ENCODE data around the gene PAX8.

The PAX8 gene

GRCh38 chr2:113197347-113198047 lies 81.2 kb downstream of the PAX8 start:
- H3K4me3 ChIP-seq = no peak overlapping the region
- TF ChIP-seq EZH2 (IDR thresholded peaks at IDR 0.05) (no peak), FOXP2 (optimal IDR thresholded peaks at IDR 0.05; ENCODE audit: control extremely low read depth, extremely low read length, insufficient read depth) (no peak), POLR2AphosphoS5 (IDR thresholded peaks at IDR 0.05; ENCODE audit: borderline replicate concordance, low read depth, low read length) (no peak)
- H3K27ac ChIP-seq = no peak overlapping the region
- H3K36me3 ChIP-seq (ENCODE audit: insufficient read depth, low read length) = no peaks in the 10 kb centered on the region
- H3K9me3 ChIP-seq (ENCODE audit: low read depth, low read length) = no peaks in the 10 kb centered on the region
- H3K9ac ChIP-seq (ENCODE audit: insufficient read length) = no peak overlapping the region
- no peak for DNase-seq (ENCODE audit: low read depth, low spot score)

GRCh38 chr2:113196839-113197238 lies 81.9 kb downstream of the PAX8 start:
- H3K9ac ChIP-seq (ENCODE audit: insufficient read length) = no peak overlapping the region
- no peak overlapping the region for H3K4me3 ChIP-seq
- no peaks in the 10 kb centered on the region for H3K9me3 ChIP-seq (ENCODE audit: low read depth, low read length)
- TF ChIP-seq EZH2 (IDR thresholded peaks at IDR 0.05) (no peak), FOXP2 (optimal IDR thresholded peaks at IDR 0.05; ENCODE audit: control extremely low read depth, extremely low read length, insufficient read depth) (no peak), POLR2AphosphoS5 (IDR thresholded peaks at IDR 0.05; ENCODE audit: borderline replicate concordance, low read depth, low read length) (no peak)
- no peak overlapping the region for H3K27ac ChIP-seq
- DNase-seq (ENCODE audit: low read depth, low spot score) = no peak
- no peaks in the 10 kb centered on the region for H3K36me3 ChIP-seq (ENCODE audit: insufficient read depth, low read length)

- TF ChIP-seq EZH2 (IDR thresholded peaks at IDR 0.05) (no peak), FOXP2 (optimal IDR thresholded peaks at IDR 0.05; ENCODE audit: control extremely low read depth, extremely low read length, insufficient read depth) (no peak), POLR2AphosphoS5 (IDR thresholded peaks at IDR 0.05; ENCODE audit: borderline replicate concordance, low read depth, low read length) (no peak)
- Histone ChIP-seq H3K27ac (no peak overlapping the region), H3K9ac (ENCODE audit: insufficient read length) (no peak overlapping the region), H3K4me3 (no peak overlapping the region), H3K9me3 (ENCODE audit: low read depth, low read length) (no peaks in the 10 kb centered on the region), H3K36me3 (ENCODE audit: insufficient read depth, low read length) (no peaks in the 10 kb centered on the region)
- no peak for DNase-seq (ENCODE audit: low read depth, low spot score)
Measured at GRCh38 chr2:113195923-113196501, 82.7 kb downstream of the PAX8 start.

GRCh38 chr2:113192459-113193100 lies 86.1 kb downstream of the PAX8 start:
- Histone ChIP-seq H3K4me3 (no peak overlapping the region), H3K27ac (no peak overlapping the region), H3K36me3 (ENCODE audit: insufficient read depth, low read length) (no peaks in the 10 kb centered on the region), H3K9ac (ENCODE audit: insufficient read length) (no peak overlapping the region), H3K9me3 (ENCODE audit: low read depth, low read length) (no peaks in the 10 kb centered on the region)
- no peak for DNase-seq (ENCODE audit: low read depth, low spot score)
- TF ChIP-seq EZH2 (IDR thresholded peaks at IDR 0.05) (no peak), FOXP2 (optimal IDR thresholded peaks at IDR 0.05; ENCODE audit: control extremely low read depth, extremely low read length, insufficient read depth) (no peak), POLR2AphosphoS5 (IDR thresholded peaks at IDR 0.05; ENCODE audit: borderline replicate concordance, low read depth, low read length) (no peak)

- no peak for DNase-seq (ENCODE audit: low read depth, low spot score)
- Histone ChIP-seq H3K9me3 (ENCODE audit: low read depth, low read length) (no peaks in the 10 kb centered on the region), H3K9ac (ENCODE audit: insufficient read length) (no peak overlapping the region), H3K36me3 (ENCODE audit: insufficient read depth, low read length) (no peaks in the 10 kb centered on the region), H3K4me3 (no peak overlapping the region), H3K27ac (no peak overlapping the region)
- TF ChIP-seq POLR2AphosphoS5 (IDR thresholded peaks at IDR 0.05; ENCODE audit: borderline replicate concordance, low read depth, low read length) = no peak
Measured at GRCh38 chr2:113190871-113191270, 87.8 kb downstream of the PAX8 start.

GRCh38 chr2:113187771-113188170 lies 91.0 kb downstream of the PAX8 start:
- no peaks in the 10 kb centered on the region for H3K9me3 ChIP-seq (ENCODE audit: low read depth, low read length)
- no peak for DNase-seq (ENCODE audit: low read depth, low spot score)
- no peak overlapping the region for H3K4me3 ChIP-seq
- H3K27ac ChIP-seq = no peak overlapping the region
- no peak overlapping the region for H3K9ac ChIP-seq (ENCODE audit: insufficient read length)
- no peaks in the 10 kb centered on the region for H3K36me3 ChIP-seq (ENCODE audit: insufficient read depth, low read length)
- TF ChIP-seq FOXP2 (optimal IDR thresholded peaks at IDR 0.05; ENCODE audit: control extremely low read depth, extremely low read length, insufficient read depth) (no peak), POLR2AphosphoS5 (IDR thresholded peaks at IDR 0.05; ENCODE audit: borderline replicate concordance, low read depth, low read length) (no peak), EZH2 (IDR thresholded peaks at IDR 0.05) (no peak)

- Histone ChIP-seq H3K27ac (no peak overlapping the region), H3K9ac (ENCODE audit: insufficient read length) (no peak overlapping the region), H3K9me3 (ENCODE audit: low read depth, low read length) (no peaks in the 10 kb centered on the region), H3K4me3 (no peak overlapping the region), H3K36me3 (ENCODE audit: insufficient read depth, low read length) (no peaks in the 10 kb centered on the region)
- TF ChIP-seq POLR2AphosphoS5 (IDR thresholded peaks at IDR 0.05; ENCODE audit: borderline replicate concordance, low read depth, low read length) (no peak), FOXP2 (optimal IDR thresholded peaks at IDR 0.05; ENCODE audit: control extremely low read depth, extremely low read length, insufficient read depth) (no peak), EZH2 (IDR thresholded peaks at IDR 0.05) (no peak)
- DNase-seq (ENCODE audit: low read depth, low spot score) = no peak
Measured at GRCh38 chr2:113186433-113186796, 92.3 kb downstream of the PAX8 start.

GRCh38 chr2:113185664-113186432 lies 92.9 kb downstream of the PAX8 start:
- H3K27ac ChIP-seq = no peak overlapping the region
- no peak overlapping the region for H3K4me3 ChIP-seq
- DNase-seq (ENCODE audit: low read depth, low spot score) = no peak
- TF ChIP-seq EZH2 (IDR thresholded peaks at IDR 0.05) (no peak), FOXP2 (optimal IDR thresholded peaks at IDR 0.05; ENCODE audit: control extremely low read depth, extremely low read length, insufficient read depth) (no peak), POLR2AphosphoS5 (IDR thresholded peaks at IDR 0.05; ENCODE audit: borderline replicate concordance, low read depth, low read length) (no peak)
- no peak overlapping the region for H3K9ac ChIP-seq (ENCODE audit: insufficient read length)
- no peaks in the 10 kb centered on the region for H3K9me3 ChIP-seq (ENCODE audit: low read depth, low read length)
- H3K36me3 ChIP-seq (ENCODE audit: insufficient read depth, low read length) = no peaks in the 10 kb centered on the region

Data from SK-N-MC (cell line).